Medulla oblongata (tissue), 1 donor: ENCODE results near the gene NOS1AP.
"Not testable (repeated sequence)": the region's sequence is repeated elsewhere in the genome, so short reads cannot be mapped to it uniquely, and the experiment has no call there.

ENCODE experiments used
- DNase-seq: peaks from one replicate; pipeline ENCODE4 v3.0.0-alpha.2; 2015; ENCODE audit errors: extremely low spot score

The NOS1AP gene

GRCh38 chr1:162166917-162167615, 97.6 kb downstream of the NOS1AP start:
- no peak for DNase-seq

- peak; percentile 56 for DNase-seq
Measured at GRCh38 chr1:162168261-162168660, 98.8 kb downstream of the NOS1AP start.

GRCh38 chr1:162169031-162169790, 99.7 kb downstream of the NOS1AP start:
- DNase-seq = peak; percentile 75

- DNase-seq = no peak
Measured at GRCh38 chr1:162171111-162171510, 101.6 kb downstream of the NOS1AP start.

GRCh38 chr1:162172311-162173102, 103.0 kb downstream of the NOS1AP start:
- no peak for DNase-seq

GRCh38 chr1:162173607-162174006, 104.1 kb downstream of the NOS1AP start:
- DNase-seq = not testable (repeated sequence)

- not testable (repeated sequence) for DNase-seq
Measured at GRCh38 chr1:162174027-162174426, 104.5 kb downstream of the NOS1AP start.

GRCh38 chr1:162175379-162176081, 106.0 kb downstream of the NOS1AP start:
- DNase-seq = no peak

GRCh38 chr1:162177126-162177525, 107.6 kb downstream of the NOS1AP start:
- DNase-seq = no peak

GRCh38 chr1:162178432-162178831, 108.9 kb downstream of the NOS1AP start:
- no peak for DNase-seq

- DNase-seq = no peak
Measured at GRCh38 chr1:162179121-162179520, 109.6 kb downstream of the NOS1AP start.

GRCh38 chr1:162180813-162181212, 111.3 kb downstream of the NOS1AP start:
- DNase-seq = no peak

GRCh38 chr1:162182090-162182489, 112.6 kb downstream of the NOS1AP start:
- DNase-seq = no peak

GRCh38 chr1:162185314-162186025, 116.0 kb downstream of the NOS1AP start:
- DNase-seq = no peak

- no peak for DNase-seq
Measured at GRCh38 chr1:162186026-162186374, 116.5 kb downstream of the NOS1AP start.

- DNase-seq = no peak
Measured at GRCh38 chr1:162186406-162186805, 116.9 kb downstream of the NOS1AP start.

GRCh38 chr1:162187687-162188276, 118.3 kb downstream of the NOS1AP start:
- no peak for DNase-seq

GRCh38 chr1:162189345-162189744, 119.9 kb downstream of the NOS1AP start:
- DNase-seq = no peak

GRCh38 chr1:162191396-162192305, 122.2 kb downstream of the NOS1AP start:
- DNase-seq = no peak

- DNase-seq = no peak
Measured at GRCh38 chr1:162192306-162192678, 122.8 kb downstream of the NOS1AP start.
